PFSK-1 (cell line): ENCODE measurements around the gene BCAS1.

ENCODE experiments used
- FOXP2 ChIP-seq: optimal IDR thresholded peaks from 2 replicates; pipeline ENCODE3; 2011; ENCODE audit warnings: borderline replicate concordance, control low read depth, inconsistent platforms; ENCODE audit not compliant: insufficient read depth; ENCODE audit errors: extremely low read length, extremely low read depth
- POLR2AphosphoS5 ChIP-seq: IDR thresholded peaks from 2 replicates; pipeline ENCODE4 v1.6.1; 2012; ENCODE audit warnings: low read depth, mild to moderate bottlenecking, control low read depth, low read length, moderate library complexity
- SIN3A ChIP-seq: IDR thresholded peaks from 2 replicates; pipeline ENCODE4 v1.6.1; 2012; ENCODE audit warnings: mild to moderate bottlenecking, low read length, moderate library complexity, borderline replicate concordance; ENCODE audit not compliant: insufficient read depth
- TAF1 ChIP-seq: IDR thresholded peaks from 2 replicates; pipeline ENCODE4 v1.6.1; 2012; ENCODE audit warnings: low read length, control low read depth, borderline replicate concordance; ENCODE audit not compliant: insufficient read depth
- TF ChIP-seq, protein P1 (sequence below), 2 experiments: IDR thresholded peaks; 2 replicates each; pipeline versions ENCODE4 v1.6.1 to v1.8.0; 2011 to 2012; ENCODE audit warnings: low read depth in 2 of 2, low read length in 2 of 2, control low read depth in 1 of 2, inconsistent platforms in 1 of 2, mild to moderate bottlenecking in 1 of 2, moderate library complexity in 1 of 2; ENCODE audit not compliant: insufficient read depth in 1 of 2

DNA sequence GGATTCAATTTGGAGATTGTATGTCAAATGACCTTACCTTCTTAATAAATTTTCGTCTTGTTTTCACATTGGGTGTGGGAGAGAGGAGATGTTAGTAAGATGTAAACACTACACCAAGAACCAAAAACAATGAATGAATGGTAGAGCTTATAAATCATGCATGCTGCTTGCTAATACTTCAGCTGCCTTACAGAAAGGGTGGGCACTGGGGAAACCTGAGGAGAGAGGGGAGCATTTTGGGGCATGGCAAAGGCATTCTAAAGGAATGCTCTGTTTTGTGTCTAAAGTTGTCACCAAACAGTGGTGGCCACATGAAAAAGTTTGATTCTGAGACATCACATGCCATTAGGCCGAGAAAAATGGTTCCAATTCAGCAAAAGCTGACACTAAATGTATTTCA lies 80.4 kb downstream of the BCAS1 start:
- TF ChIP-seq TAF1 (no peak), POLR2AphosphoS5 (no peak), SIN3A (no peak), FOXP2 (no peak)
- TF ChIP-seq, protein P1, sequence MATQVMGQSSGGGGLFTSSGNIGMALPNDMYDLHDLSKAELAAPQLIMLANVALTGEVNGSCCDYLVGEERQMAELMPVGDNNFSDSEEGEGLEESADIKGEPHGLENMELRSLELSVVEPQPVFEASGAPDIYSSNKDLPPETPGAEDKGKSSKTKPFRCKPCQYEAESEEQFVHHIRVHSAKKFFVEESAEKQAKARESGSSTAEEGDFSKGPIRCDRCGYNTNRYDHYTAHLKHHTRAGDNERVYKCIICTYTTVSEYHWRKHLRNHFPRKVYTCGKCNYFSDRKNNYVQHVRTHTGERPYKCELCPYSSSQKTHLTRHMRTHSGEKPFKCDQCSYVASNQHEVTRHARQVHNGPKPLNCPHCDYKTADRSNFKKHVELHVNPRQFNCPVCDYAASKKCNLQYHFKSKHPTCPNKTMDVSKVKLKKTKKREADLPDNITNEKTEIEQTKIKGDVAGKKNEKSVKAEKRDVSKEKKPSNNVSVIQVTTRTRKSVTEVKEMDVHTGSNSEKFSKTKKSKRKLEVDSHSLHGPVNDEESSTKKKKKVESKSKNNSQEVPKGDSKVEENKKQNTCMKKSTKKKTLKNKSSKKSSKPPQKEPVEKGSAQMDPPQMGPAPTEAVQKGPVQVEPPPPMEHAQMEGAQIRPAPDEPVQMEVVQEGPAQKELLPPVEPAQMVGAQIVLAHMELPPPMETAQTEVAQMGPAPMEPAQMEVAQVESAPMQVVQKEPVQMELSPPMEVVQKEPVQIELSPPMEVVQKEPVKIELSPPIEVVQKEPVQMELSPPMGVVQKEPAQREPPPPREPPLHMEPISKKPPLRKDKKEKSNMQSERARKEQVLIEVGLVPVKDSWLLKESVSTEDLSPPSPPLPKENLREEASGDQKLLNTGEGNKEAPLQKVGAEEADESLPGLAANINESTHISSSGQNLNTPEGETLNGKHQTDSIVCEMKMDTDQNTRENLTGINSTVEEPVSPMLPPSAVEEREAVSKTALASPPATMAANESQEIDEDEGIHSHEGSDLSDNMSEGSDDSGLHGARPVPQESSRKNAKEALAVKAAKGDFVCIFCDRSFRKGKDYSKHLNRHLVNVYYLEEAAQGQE (IDR thresholded peaks at IDR 0.05; ENCODE audit: insufficient read depth in 1 of 2, low read depth in 2 of 2, low read length in 2 of 2), result no peak
